Psoas muscle (tissue), 8 donors: Measurements from ENCODE around the gene RPS6KA3. TPM values are rescaled to one million over a fixed set of nuclear protein-coding genes. Genes with fewer than 3 reads are reported as not detected.
A peak's percentile ranks its signal among the peaks of the same experiment; 100 is the strongest.

Source experiments
- ATAC-seq, 4 donors: fragments of 200-7000 bp; cut with Tn5 transposase; one replicate each; pipeline ENCODE4 v1.9.1; 2020; ENCODE audit warnings: moderate library complexity in 3 of 4, mild to moderate bottlenecking in 2 of 4
- DNase-seq, 2 donors: peaks; one replicate each; pipeline ENCODE4 v3.0.0-alpha.2; 2020
- H3K27ac ChIP-seq: fragments of 200-600 bp; one replicate; pipeline ENCODE4 v1.8.0; 2022
- H3K27me3 ChIP-seq, 3 donors: fragments of 200-600 bp in 1 of 3; one replicate each; pipeline versions ENCODE4 v1.6.1 to v1.8.0; 2013 to 2022; ENCODE audit warnings: low read length in 2 of 3, mild to moderate bottlenecking in 2 of 3, moderate library complexity in 1 of 3; ENCODE audit not compliant: insufficient read depth in 3 of 3
- H3K36me3 ChIP-seq, 2 donors: fragments of 200-600 bp in 1 of 2; one replicate each; pipeline versions ENCODE4 v1.6.1 to v1.8.0; 2013 to 2022; ENCODE audit warnings: low read depth in 1 of 2, mild to moderate bottlenecking in 1 of 2, moderate library complexity in 1 of 2; ENCODE audit not compliant: insufficient read depth in 1 of 2
- H3K4me1 ChIP-seq: fragments of 200-600 bp; one replicate; pipeline ENCODE4 v1.8.0; 2022
- H3K4me3 ChIP-seq: fragments of 200-600 bp; one replicate; pipeline ENCODE4 v1.8.0; 2022; ENCODE audit warnings: mild to moderate bottlenecking
- H3K9me3 ChIP-seq: fragments of 200-600 bp; one replicate; pipeline ENCODE4 v1.8.0; 2022
- CTCF ChIP-seq: fragments of 200-600 bp; IDR thresholded peaks from one replicate; pipeline ENCODE4 v1.8.0; 2022; ENCODE audit warnings: antibody characterized with exemption
- WGBS, 3 donors: extraction: QIAGEN DNeasy Blood & Tissue Kit; methylation state at CpG; one replicate each; pipeline versions ENCODE4 v1.1.6 to v1.1.7; 2013; 5-methylcytosine and 5-hydroxymethylcytosine counted together
- intact Hi-C, 2 donors: fragments of 100-400 bp; cut with DNase I; formaldehyde crosslinking; loops; one replicate each; pipeline versions ENCODE4 v1.11.0 to v1.14.2; 2022
- long read RNA-seq, 2 donors: library from polyadenylated mRNA; unstranded; transcript quantifications; one replicate each; pipeline ENCODE4 v2.0.0, GENCODE V29; 2021
- polyA plus RNA-seq, 3 donors: library from polyadenylated mRNA; stranded (reverse); fragments of 200-250 nt; gene quantifications; one replicate each; pipeline ENCODE4 v1.2.3, GENCODE V29; 2013
- total RNA-seq, 4 donors: library from RNA; stranded (reverse); fragmentation: NEBNext Ultra II Directional in 2 of 4; extraction: Animal tissue kit (Norgen Biotek cat#: 25700) in 2 of 4; gene quantifications; one replicate each; pipeline versions ENCODE4 v1.2.1 to v1.2.4, GENCODE V29; 2021 to 2023
- donor health status: healthy with polysubstance abuse.
- donor health status: DM: no; HTN: no; CAD: no; lungs with moderate emphysema.
- donor health status: Bipolar disorder and iron deficiency.
- donor health status: healthy.
- donor health status: DM: yes; HTN: yes; CAD: no.
- donor health status: DM: no; HTN: no; CAD: no.
- donor health status: DM: no; HTN: no; CAD: no.
- donor health status: DM: yes; HTN: yes; CAD: no.

The RPS6KA3 gene
- 10 to 100 TPM; 56.4 to 91.9 (median 77.2) TPM for total RNA-seq
- 10 to 100 TPM; 35.4 to 82.8 (median 39.1) TPM for polyA plus RNA-seq
- long read RNA-seq, donor 1, full-length matches to known transcripts = 81 of 107 reads
- long read RNA-seq, donor 1, partial matches to known transcripts = 1 of 107 reads
- long read RNA-seq, donor 1, other reads (novel, unspliced or antisense) = 25 of 107 reads
- long read RNA-seq, donor 2, full-length matches to known transcripts = 102 of 142 reads
- long read RNA-seq, donor 2, partial matches to known transcripts = 7 of 142 reads
- long read RNA-seq, donor 2, other reads (novel, unspliced or antisense) = 33 of 142 reads

GRCh38 chrX:20266810-20267606 is at the start of gene RPS6KA3:
TSS of gene RPS6KA3 (minus strand) at chrX:20266909. CDS start at chrX:20266632, 277 bp downstream.
- Histone ChIP-seq H3K4me3 (peak within 1 kb of the TSS; percentile 74), H3K27ac (peak within 1 kb of the TSS; percentile 89), H3K36me3 (no peaks in the 10 kb centered on the region), H3K9me3 (no peaks in the 10 kb centered on the region), H3K4me1 (peaks cover 7% of the 10 kb centered on the region), H3K27me3 (no peaks in the 10 kb centered on the region)
- intact Hi-C loops = loop anchor here in 1 of 2 donors (5.0 to 10.0 kb wide), 2 partner anchors 48 to 95 kb away; no protein-coding TSS in a partner anchor
- DNase-seq (peak; percentile 88 to 94), ATAC-seq (peak; percentile 88 to 93 (median 90))
- no peak for TF ChIP-seq CTCF
- 1 to 26% (median 4%) methylated on average over 9 to 67 of the region's 77 CpGs for WGBS, 3 donors

DNA sequence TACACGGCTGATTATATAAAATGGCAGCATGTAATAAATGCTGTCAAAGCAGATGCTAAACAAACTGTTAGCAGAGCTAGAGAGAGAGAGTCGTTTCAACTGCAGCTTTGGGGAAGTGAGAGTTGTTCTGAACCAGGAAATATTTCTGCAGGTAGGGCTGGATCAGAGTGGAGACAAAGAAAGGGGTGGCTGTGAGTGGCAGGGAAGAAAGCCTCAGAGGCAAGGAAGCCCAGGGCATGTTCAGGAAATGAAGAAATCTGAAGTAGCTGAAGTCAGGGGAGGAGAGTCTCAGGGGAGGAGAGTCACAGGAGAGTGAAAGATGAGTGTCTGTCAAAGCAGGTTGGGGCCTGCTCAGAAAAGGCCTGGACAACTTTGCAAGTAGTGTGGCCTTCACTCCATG is 48.4 kb upstream of the RPS6KA3 start:
- H3K36me3 ChIP-seq = no peaks in the 10 kb centered on the region
- TF ChIP-seq CTCF = no peak
- no peaks in the 10 kb centered on the region for H3K27me3 ChIP-seq
- H3K4me1 ChIP-seq = peaks cover 8% of the 10 kb centered on the region
- H3K9me3 ChIP-seq = no peaks in the 10 kb centered on the region
- WGBS, 3 donors = 34 to 57% (median 41%) methylated on average over 2 of the region's 2 CpGs
- no peak overlapping the region for H3K4me3 ChIP-seq
- peak; percentile 32 to 61 (median 45) for ATAC-seq
- DNase-seq = no peak
- H3K27ac ChIP-seq = peak overlapping the region; percentile 59
- intact Hi-C loops = loop anchor here in 1 of 2 donors (10.0 kb wide), 1 partner anchor 50 kb away; the partner anchor contains the start of gene RPS6KA3

- H3K27ac ChIP-seq = peak overlapping the region; percentile 72
Measured at GRCh38 chrX:20313899-20314298, 47.2 kb upstream of the RPS6KA3 start.

DNA sequence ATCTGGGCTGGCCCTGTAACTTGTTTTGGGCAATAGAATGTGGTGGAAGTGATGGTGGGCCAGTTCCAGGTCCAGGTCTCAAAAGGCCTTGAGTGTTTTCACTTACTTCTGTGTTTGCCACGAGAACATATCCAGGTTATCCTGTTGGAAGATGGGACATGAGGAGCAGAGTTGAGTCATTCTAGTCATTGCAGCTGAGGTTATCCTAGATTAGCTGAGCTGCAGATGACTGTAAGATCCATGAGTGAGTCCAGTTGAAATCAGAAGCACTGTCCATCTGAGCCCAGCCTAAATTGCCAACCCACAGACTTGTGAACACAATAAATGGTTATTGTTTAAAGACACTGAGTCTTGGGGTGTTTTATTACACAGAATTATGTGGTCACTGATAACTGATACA is 45.3 kb upstream of the RPS6KA3 start:
- Histone ChIP-seq H3K4me1 (no peaks in the 10 kb centered on the region), H3K27ac (peak overlapping the region; percentile 57), H3K27me3 (no peaks in the 10 kb centered on the region), H3K9me3 (no peaks in the 10 kb centered on the region), H3K4me3 (no peak overlapping the region), H3K36me3 (no peaks in the 10 kb centered on the region)
- 46 to 81% (median 47%) methylated on average over 1 of the region's 1 CpG for WGBS, 3 donors
- no peak for DNase-seq
- no peak for TF ChIP-seq CTCF
- ATAC-seq = peak in 2 of 4 donors; percentile 38 to 62
- intact Hi-C loops = loop anchor here in 1 of 2 donors (10.0 kb wide), 1 partner anchor 47 kb away; the partner anchor contains the start of gene RPS6KA3

More at GRCh38 chrX:20313899-20314298, 47.2 kb upstream of the RPS6KA3 start:
- H3K27me3 ChIP-seq = no peaks in the 10 kb centered on the region
- no peak for DNase-seq
- no peak overlapping the region for H3K4me3 ChIP-seq
- 84 to 94% (median 89%) methylated on average over 1 of the region's 1 CpG for WGBS, 3 donors
- ATAC-seq = no peak
- intact Hi-C loops = loop anchor here in 1 of 2 donors (10.0 kb wide), 1 partner anchor 49 kb away; the partner anchor contains the start of gene RPS6KA3
- peaks cover 8% of the 10 kb centered on the region for H3K4me1 ChIP-seq
- H3K9me3 ChIP-seq = no peaks in the 10 kb centered on the region
- H3K36me3 ChIP-seq = no peaks in the 10 kb centered on the region
- TF ChIP-seq CTCF = no peak
